Epithelial cell of esophagus (primary cell): ENCODE results near the gene LPAR2.

Source experiments
- DNase-seq: peaks from one replicate; pipeline ENCODE4 v3.0.0; 2010; ENCODE audit warnings: low read depth
- H3K4me3 ChIP-seq: 2 replicates; pipeline ENCODE4 v1.5.1; 2011; ENCODE audit warnings: mild to moderate bottlenecking, low read length, control low read depth
- TF ChIP-seq, protein P1 (sequence below): IDR thresholded peaks from 2 replicates; pipeline ENCODE4 v1.5.1; 2011; ENCODE audit warnings: low read depth, mild to moderate bottlenecking, low read length, control low read depth, inconsistent platforms; ENCODE audit not compliant: insufficient read depth; ENCODE audit errors: missing control alignments

Gene LPAR2

DNA sequence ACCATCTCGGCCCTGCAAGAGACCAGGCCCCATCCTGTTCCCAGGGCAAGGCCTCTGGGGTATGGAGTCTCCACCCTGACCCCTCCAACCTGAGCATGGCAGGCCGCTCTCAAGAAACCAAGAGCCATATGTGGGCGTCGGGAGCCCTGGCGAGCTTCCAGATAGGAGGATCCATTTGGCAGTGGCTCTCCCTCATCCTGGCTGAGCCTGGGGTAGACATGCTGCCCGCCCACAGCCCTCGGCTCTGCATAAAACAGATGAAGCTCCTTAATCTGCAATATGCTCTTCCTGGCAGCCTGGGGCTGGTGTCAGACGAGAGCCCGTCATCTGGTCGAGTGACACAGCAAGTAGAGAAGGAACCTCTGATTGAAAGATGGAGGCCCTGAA, 29.4 kb upstream of the LPAR2 start:
- DNase-seq = no peak
- no peak overlapping the region for H3K4me3 ChIP-seq
- TF ChIP-seq, protein P1, sequence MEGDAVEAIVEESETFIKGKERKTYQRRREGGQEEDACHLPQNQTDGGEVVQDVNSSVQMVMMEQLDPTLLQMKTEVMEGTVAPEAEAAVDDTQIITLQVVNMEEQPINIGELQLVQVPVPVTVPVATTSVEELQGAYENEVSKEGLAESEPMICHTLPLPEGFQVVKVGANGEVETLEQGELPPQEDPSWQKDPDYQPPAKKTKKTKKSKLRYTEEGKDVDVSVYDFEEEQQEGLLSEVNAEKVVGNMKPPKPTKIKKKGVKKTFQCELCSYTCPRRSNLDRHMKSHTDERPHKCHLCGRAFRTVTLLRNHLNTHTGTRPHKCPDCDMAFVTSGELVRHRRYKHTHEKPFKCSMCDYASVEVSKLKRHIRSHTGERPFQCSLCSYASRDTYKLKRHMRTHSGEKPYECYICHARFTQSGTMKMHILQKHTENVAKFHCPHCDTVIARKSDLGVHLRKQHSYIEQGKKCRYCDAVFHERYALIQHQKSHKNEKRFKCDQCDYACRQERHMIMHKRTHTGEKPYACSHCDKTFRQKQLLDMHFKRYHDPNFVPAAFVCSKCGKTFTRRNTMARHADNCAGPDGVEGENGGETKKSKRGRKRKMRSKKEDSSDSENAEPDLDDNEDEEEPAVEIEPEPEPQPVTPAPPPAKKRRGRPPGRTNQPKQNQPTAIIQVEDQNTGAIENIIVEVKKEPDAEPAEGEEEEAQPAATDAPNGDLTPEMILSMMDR = no peak

DNA sequence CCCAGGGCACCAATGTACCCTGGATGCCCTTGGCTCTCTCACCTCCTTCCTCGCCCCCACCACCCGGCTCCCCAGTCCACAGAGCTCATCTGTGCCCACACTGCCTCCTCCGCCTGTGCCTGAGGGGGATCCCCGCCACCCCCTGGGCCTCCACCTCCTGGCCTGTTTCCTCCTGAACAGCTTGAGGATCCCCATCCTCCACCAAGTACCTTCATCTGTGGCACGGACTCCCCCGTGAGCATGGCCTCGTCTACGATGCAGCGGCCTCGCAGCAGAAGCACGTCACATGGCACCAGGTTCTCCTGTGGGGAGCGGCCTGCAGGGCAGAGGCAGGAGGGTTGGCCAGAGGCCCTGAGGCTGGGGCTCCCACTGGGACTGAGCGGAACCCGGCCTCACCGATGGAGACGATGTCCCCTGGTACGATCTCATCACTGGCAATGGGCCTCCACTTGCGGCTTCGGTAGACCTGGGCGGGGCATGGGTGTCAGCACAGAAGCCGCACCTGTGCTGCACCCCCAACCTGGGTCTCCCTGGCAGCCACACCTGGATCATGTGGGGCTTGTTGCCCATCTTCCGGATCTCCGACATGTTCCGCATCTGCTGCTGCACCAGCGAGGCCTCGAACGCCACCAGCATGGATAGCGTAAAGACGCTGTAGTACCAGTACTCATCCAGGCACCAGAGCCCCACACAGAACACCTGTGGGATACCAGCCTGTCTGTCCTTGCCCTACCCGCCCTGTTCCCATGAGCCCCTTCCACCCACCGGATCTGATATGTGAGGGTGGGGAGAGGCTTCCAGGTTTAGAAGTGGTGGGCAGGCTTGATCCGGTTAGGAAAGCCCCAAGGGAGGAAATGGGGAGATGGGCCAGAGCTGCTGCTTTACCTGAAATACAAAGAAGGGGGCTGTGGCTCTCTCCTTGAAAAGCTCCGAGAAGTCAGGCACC, 28.7 kb upstream of the LPAR2 start:
- TF ChIP-seq, protein P1 = no peak
- no peak for DNase-seq
- no peak overlapping the region for H3K4me3 ChIP-seq

DNA sequence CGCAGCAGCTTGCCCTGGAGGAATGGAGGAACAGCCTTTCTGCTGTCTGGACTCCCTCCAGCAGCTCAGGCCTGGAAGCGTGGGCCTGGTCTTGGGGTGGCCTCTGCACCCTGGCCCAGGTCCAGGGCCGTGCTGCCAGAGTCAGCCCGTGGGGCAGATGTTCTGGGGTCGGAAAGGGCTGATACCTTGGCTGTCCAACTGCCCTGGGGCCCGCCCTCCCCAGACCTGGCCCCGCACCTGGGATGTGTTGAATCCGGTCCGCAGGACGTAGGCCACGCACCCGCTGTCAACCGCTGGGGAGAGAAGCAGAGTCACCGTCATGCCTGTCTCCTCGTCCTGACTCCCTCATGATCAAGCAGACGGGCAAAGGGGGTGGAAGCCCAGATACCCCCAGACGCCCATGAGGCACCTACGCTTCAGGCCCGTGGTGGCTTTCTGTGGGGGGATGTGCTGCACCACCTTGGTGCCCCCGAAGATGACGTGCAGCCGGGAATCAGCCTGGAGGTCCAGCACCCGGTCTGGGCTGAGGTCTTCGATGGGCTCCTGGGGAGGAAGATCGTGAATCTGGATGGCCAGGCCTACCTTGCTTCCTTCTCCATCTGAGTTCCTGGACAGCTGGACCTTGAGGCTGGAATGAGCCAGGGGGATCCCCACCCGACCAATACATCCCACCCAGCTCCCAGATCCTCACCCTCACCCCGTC, 27.8 kb upstream of the LPAR2 start:
- TF ChIP-seq, protein P1 = no peak
- DNase-seq = no peak

DNA sequence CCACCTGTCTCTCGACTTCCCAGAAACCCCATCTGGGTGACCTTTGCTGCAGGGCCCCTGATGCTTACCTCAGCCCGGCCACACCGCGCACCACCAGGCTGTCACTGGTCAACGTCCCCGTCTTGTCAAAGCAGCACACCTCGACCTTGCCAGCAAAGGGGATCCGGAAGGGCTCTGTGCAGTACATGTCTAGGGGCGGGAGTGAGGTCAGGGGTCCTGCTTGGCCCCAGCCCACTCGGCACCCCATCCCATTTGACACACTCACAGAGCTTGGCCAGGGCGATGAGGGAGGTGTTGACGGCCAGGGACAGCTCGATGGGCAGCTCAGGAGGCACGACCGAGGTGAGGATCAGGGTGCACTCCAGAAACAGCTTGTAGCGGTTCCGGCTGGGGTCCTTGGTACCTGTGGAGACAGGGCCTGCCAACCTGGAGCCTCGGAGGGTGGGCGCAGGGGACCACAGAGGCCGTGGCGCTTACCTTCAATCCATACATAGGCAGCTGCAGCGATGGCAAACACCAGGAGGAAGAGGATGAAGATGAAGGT, 27.1 kb upstream of the LPAR2 start:
- TF ChIP-seq, protein P1 = no peak
- DNase-seq = no peak
- no peak overlapping the region for H3K4me3 ChIP-seq

More for the DNA sequence above, 27.8 kb upstream of the LPAR2 start:
- H3K4me3 ChIP-seq = no peak overlapping the region

DNA sequence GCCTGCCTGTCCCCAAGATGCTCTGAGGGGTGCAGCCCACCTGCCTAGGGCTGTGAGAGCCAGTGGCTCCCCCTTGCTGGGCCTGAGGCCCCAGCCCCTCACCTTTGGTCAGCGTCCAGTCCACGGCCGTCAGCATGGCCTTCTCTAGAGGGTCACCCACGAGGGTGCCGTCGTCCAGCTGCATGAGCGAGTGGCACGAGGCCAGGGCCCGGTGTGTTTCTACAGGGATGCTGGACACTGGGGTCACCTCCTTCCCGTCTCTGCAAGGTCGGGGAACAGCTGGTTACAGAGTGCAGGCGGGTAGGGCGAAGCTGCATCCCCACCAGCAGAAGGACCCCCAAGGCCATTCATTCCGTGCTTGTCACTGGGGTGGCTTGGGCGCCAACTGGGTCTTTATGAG, 26.4 kb upstream of the LPAR2 start:
- TF ChIP-seq, protein P1 = no peak
- no peak overlapping the region for H3K4me3 ChIP-seq
- no peak for DNase-seq

DNA sequence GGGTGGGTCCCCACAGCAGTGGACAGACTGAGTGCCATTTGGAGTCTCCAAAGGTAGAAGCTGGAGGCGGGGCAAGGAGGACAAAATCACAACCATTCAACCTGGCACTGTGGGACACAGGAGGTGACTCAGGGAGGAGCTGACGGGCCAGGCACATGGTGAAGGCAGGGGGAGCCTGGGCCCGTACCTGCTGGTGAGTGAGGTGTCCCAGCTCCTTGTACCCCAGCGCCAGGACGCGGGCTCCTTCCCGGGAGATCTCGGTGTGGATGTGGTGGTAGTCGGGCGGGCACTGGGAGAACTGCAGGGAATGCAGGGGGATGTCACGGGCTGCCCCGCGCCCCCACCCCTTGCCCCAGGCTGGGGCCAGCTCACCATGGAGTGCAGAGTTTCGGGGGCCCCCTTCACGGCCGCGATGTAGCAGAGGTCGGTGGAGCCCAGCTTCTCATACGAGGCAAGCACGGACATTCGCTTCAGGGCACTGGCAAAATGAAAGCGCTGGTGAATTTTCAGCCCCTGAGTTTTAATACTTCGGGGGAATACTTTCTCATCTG, 25.7 kb upstream of the LPAR2 start:
- TF ChIP-seq, protein P1 = no peak
- H3K4me3 ChIP-seq = no peak overlapping the region
- no peak for DNase-seq
